GM15510 (cell line): Measurements from ENCODE around the gene AP1S1.

Source experiments
- POLR2A ChIP-seq: IDR thresholded peaks from 3 replicates; pipeline ENCODE4 v1.6.1; 2011; ENCODE audit warnings: borderline replicate concordance; ENCODE audit not compliant: insufficient read length; ENCODE audit errors: extremely low read depth

The AP1S1 gene

DNA sequence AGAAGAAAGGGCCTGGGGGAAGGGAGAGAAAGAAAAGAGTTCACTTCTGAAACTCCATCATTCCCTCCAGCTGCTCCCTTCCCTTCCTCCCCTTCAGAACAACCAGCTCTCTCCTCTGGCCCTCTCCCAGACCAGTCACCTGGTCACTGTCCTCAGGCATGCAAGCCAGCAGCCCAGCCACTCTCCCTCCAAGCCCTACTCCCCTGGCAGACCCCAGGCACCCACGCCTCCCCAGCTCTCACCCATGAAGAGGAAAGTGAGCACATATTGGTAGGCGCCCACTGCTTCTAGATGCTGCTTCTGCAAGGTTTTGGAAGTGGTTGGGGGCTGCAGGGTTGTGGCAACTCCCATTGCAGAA is 46.2 kb downstream of the AP1S1 start:
- TF ChIP-seq POLR2A = no peak

DNA sequence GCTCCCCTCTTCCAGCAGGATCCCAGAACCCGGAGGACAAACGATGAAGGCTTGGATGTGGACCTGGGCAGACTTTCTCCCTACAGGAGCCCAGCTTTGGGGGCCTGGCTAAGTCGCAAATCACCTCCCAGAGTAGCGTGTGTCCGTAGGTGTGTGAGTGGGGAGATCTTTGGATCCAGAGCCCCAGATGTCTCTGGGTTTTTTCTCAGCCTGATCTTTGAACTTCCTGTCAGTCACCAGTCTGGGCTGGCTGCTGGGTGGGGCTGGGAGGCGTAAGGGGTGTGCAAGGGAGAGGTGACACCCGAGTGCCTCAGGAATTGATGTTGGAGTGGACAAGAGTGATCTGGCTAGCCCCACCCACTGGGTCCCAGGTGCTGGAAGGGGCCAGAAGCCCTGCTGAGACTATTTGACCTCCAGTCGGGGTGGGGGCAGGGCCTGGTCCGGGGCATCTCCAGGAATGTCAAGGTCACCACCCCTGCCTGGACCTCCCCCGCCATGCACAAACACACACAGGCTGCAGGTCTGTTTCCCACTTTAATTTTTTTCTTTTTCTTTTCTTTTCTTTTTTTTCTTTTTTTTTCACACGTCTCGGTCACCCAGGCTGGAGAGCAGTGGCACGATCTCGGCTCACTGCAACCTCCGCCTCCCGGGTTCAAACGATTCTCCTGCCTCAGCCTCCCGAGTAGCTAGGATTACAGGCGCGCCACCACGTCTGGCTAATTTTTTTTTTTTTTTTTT is 46.8 kb downstream of the AP1S1 start, which contains the start of gene MOGAT3:
MOGAT3 (minus strand) TSS at position 175 of the 738 bp plus-strand sequence. CDS start 182 bp downstream, outside the sequence.
- TF ChIP-seq POLR2A = no peak

DNA sequence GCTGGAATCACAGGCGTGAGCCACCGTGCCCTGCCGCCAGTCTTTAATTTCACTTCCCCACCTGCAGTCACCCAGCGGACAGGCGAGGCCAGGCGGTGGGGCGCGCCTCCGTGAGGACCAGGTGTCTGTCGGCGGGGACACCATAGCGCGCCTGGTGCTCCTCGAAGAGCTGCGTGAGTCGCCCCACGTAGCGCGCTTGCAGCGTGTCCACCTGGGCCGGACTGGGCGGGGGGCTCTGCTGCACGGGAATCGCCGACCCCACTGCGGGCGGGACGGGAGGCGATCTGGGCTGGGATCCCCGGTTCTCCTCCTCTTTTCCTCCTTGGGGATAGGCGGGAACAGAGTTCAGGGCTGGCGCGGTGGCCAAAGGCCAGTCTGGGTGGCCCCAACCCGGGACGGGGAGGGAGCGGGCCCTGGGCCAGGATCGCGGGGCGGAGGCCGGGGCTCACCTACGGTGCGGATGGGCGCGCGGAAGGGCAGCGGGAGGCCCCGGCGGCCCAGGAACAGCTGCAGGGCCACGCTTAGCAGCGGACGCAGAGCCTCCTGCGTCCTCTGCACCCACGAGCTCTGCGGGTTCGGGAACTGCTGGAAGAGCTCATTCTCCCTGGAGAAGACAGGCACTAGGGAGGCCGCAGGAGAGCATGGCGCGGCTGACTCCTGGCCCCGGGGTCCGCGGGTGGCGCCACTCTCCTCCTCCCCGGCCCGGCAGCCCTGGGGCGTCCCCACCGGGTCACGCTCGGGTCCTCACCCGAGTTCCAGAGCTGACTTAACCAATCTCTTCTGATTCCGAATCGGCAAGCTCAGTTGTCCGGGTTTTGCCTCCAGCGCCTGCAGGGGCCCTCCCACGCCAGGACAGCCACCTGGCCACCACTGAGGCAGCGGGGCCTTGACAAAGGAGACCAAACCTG is 47.7 kb downstream of the AP1S1 start:
- TF ChIP-seq POLR2A = no peak

GRCh38 chr7:101202603-101202918 is 48.3 kb downstream of the AP1S1 start:
- no peak for TF ChIP-seq POLR2A

GRCh38 chr7:101205901-101206664 is 51.8 kb downstream of the AP1S1 start:
- no peak for TF ChIP-seq POLR2A

- no peak for TF ChIP-seq POLR2A
Measured at GRCh38 chr7:101206665-101207042, 52.4 kb downstream of the AP1S1 start.

DNA sequence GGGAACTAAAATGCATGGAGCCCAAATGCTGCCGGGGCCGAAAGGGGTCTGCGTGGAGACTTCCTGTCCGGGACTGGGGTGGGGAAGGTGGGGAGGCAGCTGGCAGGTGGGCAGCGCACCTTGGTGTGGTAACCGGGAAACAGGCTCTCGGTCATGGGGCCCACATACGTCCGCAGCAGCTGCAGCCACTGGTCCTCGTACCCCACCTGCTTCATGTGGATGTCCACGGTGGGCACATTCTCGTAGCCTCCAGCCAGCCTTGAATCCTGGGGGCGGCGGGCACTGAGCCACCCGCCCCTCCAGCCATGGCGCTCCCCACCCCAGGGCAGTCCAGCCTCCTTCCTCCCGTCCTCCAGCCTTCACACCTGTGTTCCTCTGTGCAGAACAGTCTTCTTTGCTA is 53.2 kb downstream of the AP1S1 start:
- TF ChIP-seq POLR2A = no peak

- TF ChIP-seq POLR2A = no peak
Measured at GRCh38 chr7:101208794-101209193, 54.5 kb downstream of the AP1S1 start.

DNA sequence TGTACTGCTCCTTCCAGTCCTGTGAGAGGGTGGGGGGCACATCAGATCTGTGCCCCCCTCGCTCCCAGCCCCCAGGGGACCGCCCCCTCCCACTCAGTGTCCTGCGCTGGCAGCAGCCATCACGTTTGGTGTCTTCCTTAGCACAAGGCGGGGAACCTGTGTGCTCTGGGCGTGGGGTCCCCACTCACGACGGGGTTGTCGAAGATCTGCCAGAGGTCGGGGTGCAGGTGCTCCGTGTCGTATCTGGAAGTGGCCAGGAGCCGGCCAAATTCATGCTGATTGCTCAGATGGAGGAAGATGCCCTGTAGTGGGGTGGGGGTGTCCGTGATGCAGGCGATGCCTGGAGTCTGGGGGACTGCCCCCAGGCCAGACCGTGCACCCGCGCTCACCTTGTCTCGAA is 55.9 kb downstream of the AP1S1 start:
- TF ChIP-seq POLR2A = no peak
